Suppressor macrophage treated with lipopolysaccharide for 1 hour (primary cell): ENCODE results near the gene PPP1R27.

Source experiments
- DNase-seq, 3 donors: peaks; one replicate each; pipeline ENCODE4 v3.0.0-alpha.2; 2020 to 2022

The PPP1R27 gene

DNA sequence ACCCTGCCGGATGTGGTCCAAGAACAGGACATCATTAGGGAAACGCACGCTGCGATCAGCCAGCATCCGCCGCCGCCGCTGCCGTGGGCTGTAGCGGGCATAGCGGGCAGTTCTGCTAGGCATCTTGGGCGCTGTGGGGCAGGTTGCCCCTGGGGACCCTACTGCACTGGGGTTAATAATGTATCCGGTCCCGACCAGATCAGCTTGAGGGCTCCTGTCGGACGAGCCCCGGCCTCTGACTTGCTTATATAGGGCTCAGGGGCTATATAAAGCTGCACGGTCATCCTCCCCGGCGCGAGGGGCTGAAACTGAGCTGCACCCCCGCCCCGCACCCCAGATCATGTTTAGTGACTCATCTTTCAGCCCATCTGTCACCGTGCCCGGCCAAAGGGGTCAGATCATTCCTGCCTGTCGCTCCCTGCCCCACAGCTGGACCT, at the start of gene PPP1R27:
TSS of gene PPP1R27 (minus strand) at position 220 of the 437 bp plus-strand sequence. CDS start at position 123, 97 bp downstream.
- DNase-seq = no peak

- no peak for DNase-seq
Measured at GRCh38 chr17:81884520-81884919, 49.7 kb upstream of the PPP1R27 start.

DNA sequence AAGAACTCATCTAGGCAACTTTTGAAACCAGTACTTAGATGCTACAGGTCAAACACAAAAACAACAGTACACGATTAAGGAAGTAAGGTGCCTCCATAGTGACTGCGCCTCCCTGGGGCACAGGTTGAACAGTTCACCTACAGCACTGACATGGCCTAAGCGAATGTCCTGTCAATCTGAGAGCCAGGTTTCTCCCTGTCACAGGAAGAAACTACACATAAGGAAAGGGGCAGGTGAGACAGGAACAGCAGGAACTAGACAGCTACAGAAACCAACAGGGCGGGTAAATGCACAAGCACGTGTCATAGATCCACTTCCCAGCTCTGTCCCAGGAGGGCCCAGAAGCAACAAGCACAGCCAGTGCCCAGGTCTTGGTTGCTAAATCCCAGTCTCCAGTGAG, 44.3 kb upstream of the PPP1R27 start:
- DNase-seq = no peak

GRCh38 chr17:81878294-81878693, 43.4 kb upstream of the PPP1R27 start:
- no peak for DNase-seq

GRCh38 chr17:81877569-81877968, 42.7 kb upstream of the PPP1R27 start:
- no peak for DNase-seq

- DNase-seq = peak; percentile 97 to 99 (median 99)
Measured at GRCh38 chr17:81871387-81872230, 36.8 kb upstream of the PPP1R27 start.

GRCh38 chr17:81870981-81871386, 36.1 kb upstream of the PPP1R27 start, which contains the start of gene ARHGDIA:
ARHGDIA (minus strand) TSS chr17:81871337; CDS start chr17:81869930, 1,407 bp downstream.
- DNase-seq = no peak

DNA sequence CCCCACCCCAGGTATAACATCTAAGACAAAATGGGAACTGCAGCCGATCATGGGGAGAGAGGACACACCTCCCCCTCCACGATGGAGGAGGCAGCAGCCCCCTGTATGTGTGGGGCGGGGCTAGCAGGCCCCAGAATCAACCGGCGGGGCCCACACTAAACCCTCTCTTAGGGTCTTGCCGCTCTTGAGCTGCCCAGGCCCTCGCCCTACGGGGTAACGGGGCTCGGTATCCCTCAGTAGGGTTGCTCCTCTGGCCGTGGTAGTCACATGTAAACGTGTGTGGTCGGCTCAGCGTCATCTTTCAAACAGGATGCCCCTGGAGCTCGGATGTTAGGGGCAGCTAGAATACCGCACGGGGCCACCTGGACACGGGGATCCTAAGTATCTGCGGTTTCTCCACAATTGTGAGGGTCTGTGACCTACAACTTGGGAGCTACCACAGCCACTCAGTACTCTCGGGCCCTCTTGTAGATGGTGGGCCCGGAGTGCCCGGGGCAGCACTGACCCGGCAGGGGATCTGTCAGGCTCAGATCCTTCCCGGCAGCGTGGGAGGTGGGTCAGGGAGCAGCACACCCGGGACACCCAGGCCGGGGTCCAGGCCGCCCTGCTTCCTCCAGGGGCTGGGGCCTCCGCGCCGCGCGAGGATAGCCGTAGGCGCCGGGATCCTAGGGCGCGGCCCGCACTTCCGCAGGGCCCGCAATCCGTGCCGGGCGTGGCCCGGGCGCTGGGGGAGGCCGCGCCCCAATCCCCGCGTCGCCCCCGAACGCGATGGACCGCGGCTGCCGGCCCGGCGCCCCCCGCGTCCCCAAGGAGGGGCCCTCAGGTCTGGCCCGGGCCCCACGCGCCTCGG, 35.5 kb upstream of the PPP1R27 start:
- DNase-seq = peak; percentile 51 to 80 (median 67)

GRCh38 chr17:81869221-81870130, 34.6 kb upstream of the PPP1R27 start:
- DNase-seq = peak in 2 of 3 donors; percentile 44 to 61

- no peak for DNase-seq
Measured at GRCh38 chr17:81868674-81869220, 33.9 kb upstream of the PPP1R27 start.

DNA sequence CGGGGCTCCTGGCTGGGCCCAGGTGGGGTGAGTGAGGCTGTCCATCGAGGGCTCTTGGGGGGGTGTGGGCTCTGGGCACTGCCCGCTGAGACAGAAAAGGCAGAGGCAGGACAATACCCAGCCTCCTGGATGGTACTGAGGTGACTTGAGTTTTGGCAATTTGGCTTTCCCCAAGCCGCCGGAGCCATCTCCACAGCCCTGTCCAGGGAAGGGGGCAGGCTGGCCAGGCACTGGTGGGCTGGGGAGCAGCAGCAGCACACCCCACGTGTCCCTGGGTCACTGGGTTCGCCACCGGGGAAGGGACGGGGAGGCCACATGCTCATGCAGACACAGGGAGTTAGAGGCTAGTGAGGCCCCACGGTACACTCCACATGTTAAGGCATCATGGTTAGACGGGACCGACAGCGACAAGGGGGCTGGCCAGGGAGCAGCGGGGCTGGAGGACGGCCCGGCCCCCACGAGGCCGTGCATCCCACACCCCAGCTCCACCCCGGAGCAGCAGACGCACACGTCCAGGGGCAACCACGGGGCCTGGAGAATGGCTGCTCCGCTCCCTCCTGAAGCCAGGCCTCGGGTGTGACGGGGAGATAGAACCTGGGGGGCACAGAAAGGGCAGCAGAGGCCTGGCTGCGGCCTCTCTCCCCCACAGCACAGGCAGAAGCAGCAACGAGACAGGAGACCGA, 33.3 kb upstream of the PPP1R27 start:
- DNase-seq = no peak

DNA sequence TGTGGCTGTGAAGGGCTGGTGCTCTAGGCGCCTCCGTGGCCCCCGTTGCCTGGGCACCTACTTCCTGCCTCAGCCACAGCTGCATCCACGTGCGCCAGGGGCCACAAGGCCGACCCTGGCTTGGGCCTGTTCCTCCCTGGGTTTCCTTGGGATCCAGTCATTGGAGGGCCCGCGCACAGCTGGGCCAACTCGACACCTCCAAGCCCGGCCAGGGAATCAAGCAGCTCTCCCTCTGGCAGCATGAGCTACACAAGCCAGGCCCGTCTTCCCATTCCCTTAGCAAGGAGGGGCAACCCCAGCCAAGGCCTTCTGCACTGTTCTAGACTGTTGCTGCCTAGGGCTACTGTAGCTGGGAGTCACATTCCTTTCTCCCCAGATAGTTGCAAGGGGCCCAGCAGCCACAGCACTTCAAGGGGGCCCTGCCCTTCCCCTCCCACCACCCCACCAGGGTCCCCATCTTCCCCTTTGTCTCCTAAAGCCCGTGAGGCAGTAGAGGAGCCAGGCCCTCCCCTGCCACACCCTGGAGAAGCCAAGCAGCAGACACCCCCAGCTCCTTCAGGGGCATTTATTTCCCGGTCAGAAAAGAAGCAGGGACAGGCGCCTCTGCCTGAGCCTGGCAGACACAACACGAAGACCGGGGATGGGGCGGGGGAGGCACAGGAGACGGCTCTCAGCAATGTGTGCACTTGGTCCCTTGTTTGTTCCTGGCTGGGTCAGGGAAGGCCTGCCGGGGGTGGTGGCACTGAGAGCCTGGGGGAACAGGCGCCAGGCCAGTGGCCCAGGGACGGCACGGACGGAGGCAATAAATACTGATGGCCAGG, 32.5 kb upstream of the PPP1R27 start:
- DNase-seq = no peak

DNA sequence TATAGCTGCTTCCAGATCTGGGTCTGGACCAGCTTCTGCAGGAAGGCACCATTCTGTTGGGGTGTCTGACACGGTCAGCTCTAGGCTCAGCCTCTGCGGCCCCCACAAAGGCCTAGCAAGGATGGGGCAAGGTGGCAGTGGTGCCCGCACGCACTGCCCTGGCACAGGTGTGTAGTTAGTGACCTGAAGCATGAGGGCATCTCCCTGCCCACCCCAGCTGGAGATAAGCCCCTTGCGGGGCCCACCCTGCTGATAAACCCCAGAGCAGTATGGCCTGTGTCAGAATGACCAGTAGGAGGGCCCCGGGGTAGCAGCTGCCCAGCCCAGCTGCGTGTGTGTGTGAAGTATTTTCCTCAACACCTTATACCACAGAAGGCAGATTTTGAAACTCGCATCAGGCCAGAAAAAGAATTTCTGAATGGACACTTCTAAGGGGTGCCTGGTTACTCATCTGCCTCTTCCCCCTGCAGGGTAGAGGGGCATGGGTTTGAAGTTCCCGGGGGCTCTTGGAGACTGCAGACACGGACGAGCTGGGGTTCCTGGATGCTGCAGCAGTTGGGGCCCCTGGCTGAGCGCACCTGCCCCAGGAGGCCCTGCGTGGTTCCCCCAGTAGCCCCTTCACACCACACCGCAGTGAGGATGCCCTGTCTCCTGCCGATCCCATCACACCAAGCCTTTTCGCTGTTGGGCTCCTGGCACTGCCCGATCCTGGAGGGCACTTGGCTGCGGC, 31.8 kb upstream of the PPP1R27 start:
- no peak for DNase-seq

DNA sequence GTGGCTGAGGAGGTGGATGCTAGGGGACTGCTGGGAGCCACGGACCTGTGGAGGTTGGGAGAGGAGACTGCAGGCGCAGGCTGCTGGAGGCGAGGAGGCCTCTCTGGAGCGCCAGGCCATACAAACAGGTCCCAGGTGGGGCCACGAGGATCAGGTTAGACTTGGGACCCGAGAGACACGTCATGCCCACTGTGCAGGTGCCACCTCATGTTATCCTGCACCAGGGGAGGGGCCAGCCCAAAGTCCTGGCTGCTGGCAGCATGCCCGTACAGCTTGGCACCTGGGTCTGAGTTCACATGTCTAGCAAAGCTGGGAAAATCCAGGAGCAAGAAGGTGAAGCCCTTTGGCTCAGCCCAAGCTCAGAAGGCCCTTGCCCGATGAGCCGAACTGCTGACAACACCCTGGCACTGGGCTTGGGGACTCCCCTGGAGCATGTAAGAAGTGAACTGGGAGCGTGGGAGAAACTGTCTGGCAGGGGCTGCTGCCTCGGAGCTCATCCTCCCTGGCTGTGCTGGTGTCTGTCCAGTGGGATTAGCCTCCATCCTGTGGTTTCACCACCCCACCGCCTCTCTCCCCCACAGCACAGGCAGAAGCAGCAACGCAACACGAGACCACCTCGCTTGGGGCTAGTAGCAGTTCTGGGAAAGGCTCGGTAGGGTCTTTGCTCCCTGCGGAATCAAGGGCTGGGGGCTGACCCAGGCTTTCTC, 31.0 kb upstream of the PPP1R27 start:
- no peak for DNase-seq

GRCh38 chr17:81865358-81865732, 30.5 kb upstream of the PPP1R27 start:
- DNase-seq = no peak

DNA sequence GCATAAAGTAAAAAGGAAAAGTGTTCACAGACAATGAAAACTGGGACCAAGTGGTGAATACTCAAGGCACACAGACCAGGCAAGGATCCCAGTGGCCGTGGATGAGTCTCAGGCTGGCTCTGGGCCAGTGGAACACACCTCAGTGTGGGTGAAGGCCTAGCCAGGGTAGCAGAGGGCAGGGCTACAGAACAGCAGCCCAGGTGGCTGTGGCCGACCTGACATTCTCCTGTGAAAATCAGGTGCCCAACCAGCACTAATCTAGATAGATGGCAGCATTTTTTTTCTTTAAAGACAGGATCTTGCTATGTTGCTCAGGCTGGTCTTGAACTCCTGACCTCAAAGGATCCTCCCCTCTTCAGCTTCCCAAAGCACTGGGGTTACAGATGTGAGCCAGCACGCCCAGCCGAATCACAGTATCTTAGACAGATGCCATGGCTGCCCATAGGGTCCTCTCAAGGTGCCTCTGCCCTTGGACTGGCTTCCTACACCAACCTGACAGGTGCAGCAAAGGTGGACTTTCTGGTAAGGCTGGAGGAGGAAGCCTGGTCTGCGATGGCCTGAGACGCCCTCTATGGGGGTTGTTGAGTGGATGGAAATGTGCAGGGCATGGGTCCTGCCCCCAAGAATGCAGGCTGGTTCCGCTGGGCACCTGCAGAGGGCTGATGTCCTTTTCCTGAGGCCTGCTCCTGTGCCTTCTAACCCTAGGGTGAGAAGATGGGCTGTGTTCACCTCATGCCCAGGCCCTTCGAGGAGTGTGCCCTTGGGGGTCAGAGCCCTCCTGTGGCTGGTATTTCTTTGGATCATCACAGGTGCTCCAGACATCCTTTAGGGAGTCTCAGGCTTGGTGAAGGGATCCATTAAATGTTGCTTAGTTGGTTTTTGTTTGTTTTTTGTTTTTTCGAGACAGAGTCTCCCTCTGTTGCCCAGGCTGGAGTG, 29.3 kb upstream of the PPP1R27 start:
- DNase-seq = no peak

DNA sequence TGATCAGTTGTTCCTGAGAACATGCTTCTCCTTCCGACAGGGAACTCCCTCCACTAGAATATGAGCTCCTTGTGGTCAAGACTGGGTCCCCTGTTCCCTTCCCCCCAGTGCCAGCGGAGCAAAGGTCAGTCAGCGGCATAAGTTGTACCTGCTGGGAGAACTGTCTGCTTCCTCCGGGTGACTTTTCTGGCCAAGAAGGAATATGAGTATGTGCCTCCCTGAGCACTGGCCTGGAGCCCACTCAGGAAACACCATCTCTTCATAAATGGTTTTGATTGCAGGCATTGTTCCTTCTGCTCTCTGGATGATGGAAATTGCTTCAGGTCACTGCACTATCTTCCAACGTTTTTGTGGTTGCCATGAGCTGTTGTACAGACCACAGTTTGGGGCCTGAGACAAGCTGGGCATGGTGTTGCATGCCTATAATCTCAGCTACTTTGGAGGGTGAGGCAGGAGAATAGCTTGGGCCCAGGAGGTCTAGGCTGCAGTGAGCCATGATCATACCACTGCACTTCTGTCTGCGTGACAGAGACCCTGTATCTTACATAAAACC, 28.3 kb upstream of the PPP1R27 start:
- no peak for DNase-seq
